Endothelial cell of umbilical vein (primary cell): ENCODE data around the gene MEAK7. TPM values are rescaled to one million over a fixed set of nuclear protein-coding genes. Genes with fewer than 3 reads are reported as not detected.

Source experiments
- BruUV-seq: library from RNA; stranded (reverse); fragments of 400-500 nt; replicated peaks from 2 replicates; lab custom pipeline; 2021; lab: Mats Ljungman, UMichigan
- CTCF ChIA-PET: fragments of 300-600, 350-600 bp; sonication (Branson Sonifier 250); formaldehyde crosslinking; loops from one replicate; lab custom pipeline; 2021; ENCODE audit warnings: antibody characterized with exemption, inconsistent platforms; lab: Charles Lee
- POLR2A ChIA-PET: fragments of 300-600, 350-600 bp; sonication (Branson Sonifier 250); formaldehyde crosslinking; loops from one replicate; lab custom pipeline; 2021; ENCODE audit warnings: antibody characterized with exemption, inconsistent platforms; lab: Charles Lee
- DNase-seq: peaks from one replicate; pipeline ENCODE4 v3.0.0-alpha.2; 2011; ENCODE audit warnings: low read depth, low spot score
- FAIRE-seq: peaks from 2 replicates; lab custom pipeline; 2011; peaks lifted over from hg19 to GRCh38; lab: Jason Lieb, UNC
- H2AFZ ChIP-seq: 2 replicates; pipeline ENCODE4 v1.6.0; 2012; ENCODE audit warnings: low read depth, low read length, control low read depth, inconsistent platforms
- H3K27ac ChIP-seq: 2 replicates; pipeline ENCODE4 v1.5.1; 2011; ENCODE audit warnings: low read depth, mild to moderate bottlenecking, control low read depth, low read length, moderate library complexity; ENCODE audit not compliant: insufficient read depth
- H3K27me3 ChIP-seq, 2 experiments: 2 replicates each; pipeline versions ENCODE4 v1.6.0 to v1.6.1; 2011; ENCODE audit warnings: low read length in 2 of 2, mixed read lengths in 1 of 2; ENCODE audit not compliant: control insufficient read depth in 2 of 2, insufficient read depth in 2 of 2
- H3K36me3 ChIP-seq, 2 experiments: 2 replicates in 1 of 2; 3 replicates in 1 of 2; pipeline ENCODE4 v1.5.1; 2011; ENCODE audit warnings: low read length in 2 of 2, mild to moderate bottlenecking in 1 of 2, moderate library complexity in 1 of 2; ENCODE audit not compliant: control insufficient read depth in 2 of 2, insufficient read depth in 2 of 2; ENCODE audit errors: extremely low read depth in 1 of 2
- H3K4me1 ChIP-seq: 3 replicates; pipeline ENCODE4 v1.5.1; 2011; ENCODE audit warnings: mild to moderate bottlenecking, low read length; ENCODE audit not compliant: control insufficient read depth, insufficient read depth; ENCODE audit errors: extremely low read depth
- H3K4me2 ChIP-seq: 2 replicates; pipeline ENCODE4 v1.6.1; 2011; ENCODE audit warnings: low read length, control low read depth, mixed read lengths; ENCODE audit not compliant: insufficient read depth
- H3K4me3 ChIP-seq, 3 experiments: fragments of 200-600 bp in 1 of 3; sonication (generic), shearing (Covaris generic) in 1 of 3; replicated peaks in 1 of 3; 2 replicates each; pipeline ENCODE4 v1.5.1; 2011 to 2016; ENCODE audit warnings: control low read depth in 3 of 3, low read length in 3 of 3, mild to moderate bottlenecking in 2 of 3, inconsistent platforms in 1 of 3, low read depth in 1 of 3, moderate library complexity in 1 of 3; ENCODE audit not compliant: insufficient read depth in 1 of 3
- H3K79me2 ChIP-seq: 2 replicates; pipeline ENCODE4 v1.6.0; 2012; ENCODE audit warnings: low read length, inconsistent platforms; ENCODE audit not compliant: control insufficient read depth, insufficient read depth
- H3K9ac ChIP-seq: replicated peaks from 2 replicates; pipeline ENCODE3; 2011; ENCODE audit warnings: low read length, control low read depth; ENCODE audit not compliant: insufficient read depth; ENCODE audit errors: extremely low read depth
- H3K9me1 ChIP-seq: replicated peaks from 3 replicates; pipeline ENCODE4 v1.6.0; 2011; ENCODE audit warnings: mild to moderate bottlenecking, low read length; ENCODE audit not compliant: control insufficient read depth, insufficient read depth; ENCODE audit errors: extremely low read depth
- H3K9me3 ChIP-seq: replicated peaks from 2 replicates; pipeline ENCODE4 v1.5.1; 2012; ENCODE audit warnings: low read length, inconsistent platforms; ENCODE audit not compliant: control insufficient read depth, insufficient read depth
- H4K20me1 ChIP-seq: replicated peaks from 2 replicates; pipeline ENCODE3; 2011; ENCODE audit warnings: mild to moderate bottlenecking, low read length; ENCODE audit not compliant: control insufficient read depth, insufficient read depth; ENCODE audit errors: extremely low read depth
- CTCF ChIP-seq, 2 donors: IDR thresholded peaks; 1 replicate in 1 of 2; 2 replicates in 1 of 2; pipeline ENCODE4 v1.5.1; 2011; ENCODE audit warnings: low read length in 2 of 2, mild to moderate bottlenecking in 2 of 2, moderate library complexity in 2 of 2, control low read depth in 1 of 2, inconsistent platforms in 1 of 2, low read depth in 1 of 2; ENCODE audit not compliant: insufficient read depth in 1 of 2; ENCODE audit errors: extremely low read depth in 1 of 2
- EZH2 ChIP-seq: IDR thresholded peaks from 2 replicates; pipeline ENCODE4 v1.6.1; 2012; ENCODE audit warnings: borderline replicate concordance, low read depth, mild to moderate bottlenecking, moderate library complexity, low read length, inconsistent platforms; ENCODE audit not compliant: severe bottlenecking
- FOS ChIP-seq: IDR thresholded peaks from 2 replicates; pipeline ENCODE4 v1.6.1; 2011; ENCODE audit warnings: mild to moderate bottlenecking, low read length, moderate library complexity, borderline replicate concordance; ENCODE audit not compliant: insufficient read depth
- GATA2 ChIP-seq: IDR thresholded peaks from 2 replicates; pipeline ENCODE4 v1.7.0; 2011; ENCODE audit warnings: low read depth, mild to moderate bottlenecking, moderate library complexity, mixed read lengths, low read length; ENCODE audit not compliant: insufficient read length, insufficient read depth
- JUN ChIP-seq: IDR thresholded peaks from 2 replicates; pipeline ENCODE4 v1.6.1; 2011; ENCODE audit warnings: borderline replicate concordance, low read depth; ENCODE audit not compliant: insufficient read length, insufficient read depth
- MAX ChIP-seq: IDR thresholded peaks from 2 replicates; pipeline ENCODE4 v1.6.1; 2011; ENCODE audit not compliant: insufficient read depth, insufficient read length
- MYC ChIP-seq: IDR thresholded peaks from one replicate; pipeline ENCODE4 v1.6.1; 2011; ENCODE audit warnings: mild to moderate bottlenecking, low read depth, low read length
- POLR2A ChIP-seq: IDR thresholded peaks from 2 replicates; pipeline ENCODE4 v1.6.1; 2012; ENCODE audit warnings: low read depth, mild to moderate bottlenecking, control low read depth, low read length
- POLR2AphosphoS5 ChIP-seq: IDR thresholded peaks from 2 replicates; pipeline ENCODE4 v1.6.1; 2012; ENCODE audit warnings: low read depth, mild to moderate bottlenecking, control low read depth, low read length, moderate library complexity; ENCODE audit not compliant: insufficient read depth
- dilution Hi-C: fragments of 300-500 bp; cut with MboI; formaldehyde crosslinking; loops from one replicate; pipeline ENCODE4 v1.15.0; 2019; ENCODE audit warnings: low sequenced_read_pairs; ENCODE audit not compliant: extremely low pct_ligation_motif_present
- intact Hi-C: fragments of 100-400 bp; cut with micrococcal nuclease; formaldehyde crosslinking; loops from one replicate; pipeline ENCODE4 v1.10.0; 2022
- polyA plus RNA-seq, 4 experiments: library from polyadenylated mRNA; depleted of rRNA in 3 of 4; stranded (reverse) in 3 of 4; unstranded in 1 of 4; fragments of >200 nt; gene quantifications; 2 replicates each; pipeline versions ENCODE4 v1.2.1 to v1.2.3, GENCODE V29; 2011 to 2012; ENCODE audit warnings: missing spikeins in 1 of 4
- total RNA-seq: library from RNA; stranded (reverse); gene quantifications from 2 replicates; pipeline ENCODE4 v1.2.3, GENCODE V29; 2021

MEAK7 gene
- total and polyA plus RNA-seq, 2 donors (not counting 3 experiments of a cell fraction or from before 2014, with no cell fraction given) = 16.2 to 22.7 TPM

- Histone ChIP-seq H3K9me3 (no peaks in the 10 kb centered on the region), H3K4me1 (peaks cover 8% of the 10 kb centered on the region), H3K27me3 (no peaks in the 10 kb centered on the region), H2AFZ (no peak overlapping the region), H3K36me3 (no peaks in the 10 kb centered on the region), H3K4me2 (no peak overlapping the region), H3K79me2 (no peaks in the 10 kb centered on the region), H4K20me1 (no peaks in the 10 kb centered on the region), H3K9me1 (no peaks in the 10 kb centered on the region), H3K4me3 (no peak overlapping the region), H3K27ac (no peak overlapping the region), H3K9ac (no peak overlapping the region)
- dilution Hi-C loops = loop anchor here (25.0 kb wide), 1 partner anchor 103 kb away; the partner anchor contains the start of gene COTL1
- FAIRE-seq (no peak), DNase-seq (no peak)
- ChIA-PET CTCF (interaction anchor here (0.6 to 9.0 kb wide), 6 partner anchors 14 to 216 kb away, joined by 3 to 154 read pairs (median 26); no protein-coding TSS in a partner anchor), POLR2A (no interaction called here)
- intact Hi-C loops = no loop called here
- no TSS peak for BruUV-seq
- TF ChIP-seq MAX (no peak), JUN (no peak), POLR2AphosphoS5 (no peak)
Measured at GRCh38 chr16:84509032-84509950, 4.8 kb upstream of the MEAK7 start.

GRCh38 chr16:84508502-84508901 is 4.0 kb upstream of the MEAK7 start:
- TF ChIP-seq JUN (no peak), CTCF (IDR thresholded peaks at IDR 0.05; ENCODE audit: extremely low read depth in 1 of 2, insufficient read depth in 1 of 2, low read depth in 1 of 2, low read length in 2 of 2) (no peak), MYC (no peak), GATA2 (no peak), MAX (no peak), POLR2AphosphoS5 (no peak), POLR2A (no peak), FOS (no peak), EZH2 (no peak)
- no TSS peak for BruUV-seq
- FAIRE-seq (no peak), DNase-seq (no peak)
- Histone ChIP-seq H3K9me3 (no peaks in the 10 kb centered on the region), H3K79me2 (peaks cover 4% of the 10 kb centered on the region), H3K9me1 (no peaks in the 10 kb centered on the region), H3K4me1 (peaks cover 13% of the 10 kb centered on the region), H4K20me1 (no peaks in the 10 kb centered on the region), H3K9ac (no peak overlapping the region), H3K4me2 (no peak overlapping the region), H2AFZ (no peak overlapping the region), H3K4me3 (no peak overlapping the region), H3K36me3 (no peaks in the 10 kb centered on the region), H3K27ac (no peak overlapping the region), H3K27me3 (no peaks in the 10 kb centered on the region)
- dilution Hi-C loops (loop anchor here (25.0 kb wide), 1 partner anchor 104 kb away; the partner anchor contains the start of gene COTL1), intact Hi-C loops (no loop called here)
- ChIA-PET CTCF (interaction anchor here (1.0 to 9.0 kb wide), 5 partner anchors 15 to 552 kb away, joined by 7 to 154 read pairs (median 30); no protein-coding TSS in a partner anchor), POLR2A (no interaction called here)
